SU-DHL-6 (cell line): ENCODE results near the gene TSGA10IP.

Source experiments
- H2AFZ ChIP-seq: fragments of 200-600 bp; sonication (generic); 2 replicates; pipeline ENCODE4 v1.6.1; 2014; ENCODE audit warnings: low read depth, mild to moderate bottlenecking, moderate library complexity, mixed read lengths, antibody characterized with exemption, low read length; ENCODE audit not compliant: severe bottlenecking
- H3F3A ChIP-seq: fragments of 200-600 bp; shearing (Covaris generic); 2 replicates; pipeline ENCODE4 v1.6.0; 2016; ENCODE audit warnings: antibody characterized with exemption, mild to moderate bottlenecking; ENCODE audit not compliant: insufficient read depth
- H3K27ac ChIP-seq: fragments of 200-600 bp; sonication (generic); 2 replicates; pipeline ENCODE4 v1.5.1; 2016; ENCODE audit warnings: low read depth, mild to moderate bottlenecking, low read length, moderate library complexity, mixed read lengths
- H3K27me3 ChIP-seq: fragments of 200-600 bp; sonication (generic), shearing (Covaris generic); 2 replicates; pipeline ENCODE4 v1.6.0; 2014; ENCODE audit warnings: mild to moderate bottlenecking, low read length
- H3K36me3 ChIP-seq: fragments of 200-600 bp; sonication (generic); 2 replicates; pipeline ENCODE4 v1.6.1; 2014; ENCODE audit warnings: mild to moderate bottlenecking, low read length, mixed read lengths
- H3K4me2 ChIP-seq: fragments of 300-600, 200-600 bp; shearing (Covaris generic), sonication (generic); 2 replicates; pipeline ENCODE4 v1.6.0; 2014; ENCODE audit warnings: low read length, low read depth, mild to moderate bottlenecking; ENCODE audit not compliant: poor library complexity, severe bottlenecking
- H3K4me3 ChIP-seq: fragments of 200-600 bp; sonication (generic); 2 replicates; pipeline ENCODE4 v1.5.1; 2014; ENCODE audit warnings: antibody characterized with exemption, low read length, mild to moderate bottlenecking, mixed read lengths; ENCODE audit not compliant: insufficient read depth, poor library complexity, severe bottlenecking
- H3K79me2 ChIP-seq: fragments of 200-600 bp; sonication (generic); 2 replicates; pipeline ENCODE4 v1.6.1; 2014; ENCODE audit warnings: mild to moderate bottlenecking, low read length, moderate library complexity; ENCODE audit not compliant: insufficient read depth
- H3K9ac ChIP-seq: fragments of 200-600 bp; sonication (generic); 2 replicates; pipeline ENCODE4 v1.7.0; 2014; ENCODE audit warnings: mild to moderate bottlenecking, low read length
- H3K9me2 ChIP-seq: fragments of 200-600 bp; sonication (generic); replicated peaks from 2 replicates; pipeline ENCODE4 v1.6.1; 2014; ENCODE audit warnings: low read length; ENCODE audit not compliant: insufficient read depth
- H3K9me3 ChIP-seq: fragments of 200-600 bp; sonication (generic); 2 replicates; pipeline ENCODE4 v1.6.1; 2014; ENCODE audit warnings: low read length, mixed read lengths; ENCODE audit not compliant: insufficient read depth
- H4K20me1 ChIP-seq: fragments of 200-600 bp; sonication (generic); 2 replicates; pipeline ENCODE4 v1.6.1; 2014; ENCODE audit warnings: low read depth, mild to moderate bottlenecking, antibody characterized with exemption, low read length, moderate library complexity, mixed read lengths
- EZH2phosphoT487 ChIP-seq: fragments of 200-600 bp; sonication (generic), shearing (Covaris generic); conservative IDR thresholded peaks from 2 replicates; pipeline ENCODE4 v1.6.1; 2018; ENCODE audit warnings: mild to moderate bottlenecking, antibody characterized with exemption, low read length, moderate library complexity, mixed read lengths
- TF ChIP-seq, protein P1 (sequence below): fragments of 200-600 bp; sonication (generic); IDR thresholded peaks from one replicate; pipeline ENCODE4 v1.5.1; 2017; ENCODE audit warnings: antibody characterized with exemption, mild to moderate bottlenecking, low read length, moderate library complexity; ENCODE audit not compliant: insufficient read depth, poor library complexity, severe bottlenecking

The TSGA10IP gene

DNA sequence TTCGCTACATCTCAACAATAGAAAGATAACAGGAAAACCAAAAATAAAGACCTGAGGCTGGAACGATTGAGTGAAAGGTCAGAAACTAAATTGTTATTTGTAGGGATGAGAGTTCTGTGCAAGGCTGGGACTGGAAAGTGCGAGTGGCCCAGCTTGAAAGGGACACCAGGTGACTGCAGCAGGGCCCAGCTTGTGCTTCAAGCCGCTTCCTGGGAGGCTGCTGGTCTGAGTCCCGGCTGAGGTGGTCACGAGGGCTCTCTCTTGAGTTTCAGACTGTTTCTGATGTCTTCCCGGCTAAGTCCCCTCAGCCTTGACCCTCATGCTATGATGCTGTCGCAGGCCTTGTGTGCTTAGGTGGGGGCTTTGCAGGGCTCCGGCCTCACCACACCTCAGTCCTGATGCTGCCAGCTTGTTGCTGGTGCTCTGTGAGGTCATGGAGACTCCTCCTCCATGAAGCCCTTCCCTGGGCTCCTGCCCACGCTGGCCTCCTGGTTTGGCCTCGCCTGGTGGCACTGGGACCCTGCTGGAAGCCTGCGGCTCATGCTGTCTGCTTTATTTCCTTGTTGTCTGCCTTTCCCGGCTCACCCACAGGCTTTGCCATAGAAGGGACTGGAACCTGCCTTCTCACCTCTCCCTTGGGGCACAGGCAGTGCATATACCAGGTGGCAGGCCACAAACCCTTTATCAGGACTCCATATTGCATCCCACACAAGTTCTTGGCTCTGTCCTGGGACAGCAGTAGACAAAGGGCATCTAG, 61.0 kb downstream of the TSGA10IP start:
- Histone ChIP-seq H3K27ac (no peak overlapping the region), H3K79me2 (peaks cover 15% of the 10 kb centered on the region), H3K27me3 (no peaks in the 10 kb centered on the region), H3K9ac (no peak overlapping the region), H3K9me2 (no peaks in the 10 kb centered on the region), H3K4me2 (no peak overlapping the region), H4K20me1 (no peaks in the 10 kb centered on the region), H3K36me3 (no peaks in the 10 kb centered on the region), H3K9me3 (no peaks in the 10 kb centered on the region), H2AFZ (no peak overlapping the region), H3K4me3 (no peak overlapping the region), H3F3A (peaks cover 4% of the 10 kb centered on the region; the same call in 1 of the 2 replicates)
- no peak for TF ChIP-seq EZH2phosphoT487

DNA sequence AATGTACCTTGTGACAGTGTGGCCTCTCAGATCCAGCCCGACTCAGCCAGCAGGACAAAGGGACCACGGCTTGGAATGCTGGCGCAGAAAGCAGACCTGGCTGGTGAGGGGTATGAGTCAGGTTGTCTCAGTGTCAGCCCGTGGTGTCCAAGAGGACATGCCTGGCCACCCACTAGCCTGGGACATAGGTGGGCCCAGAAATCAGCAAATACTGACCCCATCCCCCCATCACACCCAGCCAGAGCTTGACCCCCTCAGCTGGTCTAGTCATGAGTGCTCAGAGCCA, 61.6 kb downstream of the TSGA10IP start:
- no peak overlapping the region for H3K9ac ChIP-seq

DNA sequence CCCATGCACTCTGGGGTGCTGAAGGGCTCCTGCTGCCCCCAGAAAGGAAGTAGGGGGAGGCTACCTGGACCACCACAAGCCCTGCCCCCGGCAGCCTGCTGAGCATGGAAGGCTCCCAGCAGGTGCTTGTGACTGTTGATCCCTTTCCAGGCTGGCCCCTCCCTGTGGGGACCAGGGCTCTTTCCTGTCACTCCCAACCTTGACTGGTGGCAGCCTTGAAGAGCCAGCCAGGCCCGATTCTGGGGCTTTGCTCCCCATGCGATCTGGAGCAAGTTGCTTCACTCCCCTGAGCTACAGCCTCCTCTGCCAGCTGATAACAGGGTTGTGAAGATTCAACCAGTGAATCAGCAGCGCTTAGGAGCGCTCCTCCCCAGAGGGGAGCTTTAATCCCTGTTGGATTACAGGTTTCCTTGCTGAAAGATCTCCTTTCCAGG, 61.9 kb downstream of the TSGA10IP start:
- no peaks in the 10 kb centered on the region for H3K36me3 ChIP-seq
- no peak overlapping the region for H3K9ac ChIP-seq
- H3K27me3 ChIP-seq = no peaks in the 10 kb centered on the region
- no peak overlapping the region for H3K4me2 ChIP-seq
- no peak overlapping the region for H3K27ac ChIP-seq
- TF ChIP-seq, protein P1, sequence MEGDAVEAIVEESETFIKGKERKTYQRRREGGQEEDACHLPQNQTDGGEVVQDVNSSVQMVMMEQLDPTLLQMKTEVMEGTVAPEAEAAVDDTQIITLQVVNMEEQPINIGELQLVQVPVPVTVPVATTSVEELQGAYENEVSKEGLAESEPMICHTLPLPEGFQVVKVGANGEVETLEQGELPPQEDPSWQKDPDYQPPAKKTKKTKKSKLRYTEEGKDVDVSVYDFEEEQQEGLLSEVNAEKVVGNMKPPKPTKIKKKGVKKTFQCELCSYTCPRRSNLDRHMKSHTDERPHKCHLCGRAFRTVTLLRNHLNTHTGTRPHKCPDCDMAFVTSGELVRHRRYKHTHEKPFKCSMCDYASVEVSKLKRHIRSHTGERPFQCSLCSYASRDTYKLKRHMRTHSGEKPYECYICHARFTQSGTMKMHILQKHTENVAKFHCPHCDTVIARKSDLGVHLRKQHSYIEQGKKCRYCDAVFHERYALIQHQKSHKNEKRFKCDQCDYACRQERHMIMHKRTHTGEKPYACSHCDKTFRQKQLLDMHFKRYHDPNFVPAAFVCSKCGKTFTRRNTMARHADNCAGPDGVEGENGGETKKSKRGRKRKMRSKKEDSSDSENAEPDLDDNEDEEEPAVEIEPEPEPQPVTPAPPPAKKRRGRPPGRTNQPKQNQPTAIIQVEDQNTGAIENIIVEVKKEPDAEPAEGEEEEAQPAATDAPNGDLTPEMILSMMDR = no peak
- TF ChIP-seq EZH2phosphoT487 = no peak
- no peak overlapping the region for H2AFZ ChIP-seq
- no peaks in the 10 kb centered on the region for H3K9me3 ChIP-seq
- peaks cover 10% of the 10 kb centered on the region for H3K79me2 ChIP-seq
- no peaks in the 10 kb centered on the region for H4K20me1 ChIP-seq
- peaks cover 4% of the 10 kb centered on the region; the same call in 1 of the 2 replicates for H3F3A ChIP-seq
- no peaks in the 10 kb centered on the region for H3K9me2 ChIP-seq
- no peak overlapping the region for H3K4me3 ChIP-seq

More for the DNA sequence above, 61.6 kb downstream of the TSGA10IP start:
- H3F3A ChIP-seq = peaks cover 4% of the 10 kb centered on the region; the same call in 1 of the 2 replicates
- H3K27me3 ChIP-seq = no peaks in the 10 kb centered on the region
- peaks cover 10% of the 10 kb centered on the region for H3K79me2 ChIP-seq
- H3K9me3 ChIP-seq = no peaks in the 10 kb centered on the region
- H3K9me2 ChIP-seq = no peaks in the 10 kb centered on the region
- no peak overlapping the region for H3K4me3 ChIP-seq
- no peaks in the 10 kb centered on the region for H3K36me3 ChIP-seq
- TF ChIP-seq, protein P1 = no peak
- no peak for TF ChIP-seq EZH2phosphoT487
- no peak overlapping the region for H2AFZ ChIP-seq
- no peaks in the 10 kb centered on the region for H4K20me1 ChIP-seq
- no peak overlapping the region for H3K27ac ChIP-seq
- no peak overlapping the region for H3K4me2 ChIP-seq

DNA sequence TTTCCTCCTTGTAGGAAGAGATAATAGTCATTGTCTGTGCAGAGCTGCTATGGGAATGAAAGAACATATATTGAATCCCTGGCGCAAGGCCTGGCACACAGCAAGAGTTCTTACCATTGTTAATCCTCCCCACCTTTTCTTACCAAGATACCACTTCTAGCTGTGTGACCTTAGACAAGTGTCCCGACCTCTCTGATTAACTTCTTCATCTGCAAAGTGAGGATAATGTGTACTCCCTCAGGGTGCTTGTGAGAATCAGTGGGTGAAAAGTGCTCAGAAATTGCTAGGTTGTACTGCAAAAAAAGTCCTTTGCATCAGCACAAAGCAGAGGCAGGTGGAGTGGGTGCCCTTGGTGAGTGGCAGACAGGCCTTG, 62.8 kb downstream of the TSGA10IP start:
- Histone ChIP-seq H3F3A (peaks cover 4% of the 10 kb centered on the region; the same call in 1 of the 2 replicates), H4K20me1 (no peaks in the 10 kb centered on the region), H3K27me3 (no peaks in the 10 kb centered on the region), H2AFZ (no peak overlapping the region), H3K79me2 (peaks cover 5% of the 10 kb centered on the region), H3K9me2 (no peaks in the 10 kb centered on the region), H3K9me3 (no peaks in the 10 kb centered on the region), H3K9ac (no peak overlapping the region), H3K36me3 (no peaks in the 10 kb centered on the region), H3K4me2 (no peak overlapping the region), H3K27ac (no peak overlapping the region), H3K4me3 (no peak overlapping the region)
- no peak for TF ChIP-seq EZH2phosphoT487
- TF ChIP-seq, protein P1 = no peak
